ENCODE results near the gene RBFOX2. TPM values are rescaled to one million over a fixed set of nuclear protein-coding genes. Genes with fewer than 3 reads are reported as not detected.

RBFOX2 gene
- polyA plus RNA-seq, 2 of the 4 experiments (the other 2 are of a cell fraction), result 30.3 to 77.7 TPM

DNA sequence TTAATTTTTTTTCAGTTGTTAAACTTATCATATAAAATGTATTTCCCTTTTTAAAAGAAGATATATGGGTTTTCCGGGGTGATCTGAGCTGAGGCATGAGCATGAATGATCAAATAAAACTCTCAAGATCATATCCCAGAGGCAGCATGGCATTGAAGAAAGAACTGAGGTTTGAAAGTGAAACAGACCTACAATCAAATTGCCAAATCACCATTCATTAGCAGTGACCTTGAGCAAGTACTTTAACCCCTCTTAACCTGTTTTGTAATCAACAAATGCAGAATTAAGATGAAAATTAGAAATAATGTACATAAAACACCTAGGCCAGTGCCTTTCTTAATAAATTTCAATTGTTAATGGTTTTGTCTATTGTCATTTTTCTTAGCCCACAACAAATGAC, 116.0 kb downstream of the RBFOX2 start:
- ChIA-PET POLR2A (no interaction called here), CTCF (interaction anchor here (2.0 kb wide), 1 partner anchor 9 kb away, joined by 9 read pairs; no protein-coding TSS in a partner anchor)
- Histone ChIP-seq H3K27ac (no peak overlapping the region), H3K4me2 (0 out of 3 replicates have a peak overlapping the region, but pooled peaks have one; percentile 9), H3K4me3 (no peak overlapping the region), H3K4me1 (peaks cover 39% of the 10 kb centered on the region), H3K9me3 (no peaks in the 10 kb centered on the region)
- TF ChIP-seq, protein P1, sequence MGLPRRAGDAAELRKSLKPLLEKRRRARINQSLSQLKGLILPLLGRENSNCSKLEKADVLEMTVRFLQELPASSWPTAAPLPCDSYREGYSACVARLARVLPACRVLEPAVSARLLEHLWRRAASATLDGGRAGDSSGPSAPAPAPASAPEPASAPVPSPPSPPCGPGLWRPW (IDR thresholded peaks at IDR 0.05), result no peak
- no peak for TF ChIP-seq MYC (IDR thresholded peaks at IDR 0.05; ENCODE audit: borderline replicate concordance, low read length)
- TF ChIP-seq, protein P2, sequence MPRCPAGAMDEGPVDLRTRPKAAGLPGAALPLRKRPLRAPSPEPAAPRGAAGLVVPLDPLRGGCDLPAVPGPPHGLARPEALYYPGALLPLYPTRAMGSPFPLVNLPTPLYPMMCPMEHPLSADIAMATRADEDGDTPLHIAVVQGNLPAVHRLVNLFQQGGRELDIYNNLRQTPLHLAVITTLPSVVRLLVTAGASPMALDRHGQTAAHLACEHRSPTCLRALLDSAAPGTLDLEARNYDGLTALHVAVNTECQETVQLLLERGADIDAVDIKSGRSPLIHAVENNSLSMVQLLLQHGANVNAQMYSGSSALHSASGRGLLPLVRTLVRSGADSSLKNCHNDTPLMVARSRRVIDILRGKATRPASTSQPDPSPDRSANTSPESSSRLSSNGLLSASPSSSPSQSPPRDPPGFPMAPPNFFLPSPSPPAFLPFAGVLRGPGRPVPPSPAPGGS (IDR thresholded peaks at IDR 0.05), result no peak
- no peak for TF ChIP-seq HEYL (CRISPR knock-in tag; IDR thresholded peaks at IDR 0.05)
- TF ChIP-seq, protein P3, sequence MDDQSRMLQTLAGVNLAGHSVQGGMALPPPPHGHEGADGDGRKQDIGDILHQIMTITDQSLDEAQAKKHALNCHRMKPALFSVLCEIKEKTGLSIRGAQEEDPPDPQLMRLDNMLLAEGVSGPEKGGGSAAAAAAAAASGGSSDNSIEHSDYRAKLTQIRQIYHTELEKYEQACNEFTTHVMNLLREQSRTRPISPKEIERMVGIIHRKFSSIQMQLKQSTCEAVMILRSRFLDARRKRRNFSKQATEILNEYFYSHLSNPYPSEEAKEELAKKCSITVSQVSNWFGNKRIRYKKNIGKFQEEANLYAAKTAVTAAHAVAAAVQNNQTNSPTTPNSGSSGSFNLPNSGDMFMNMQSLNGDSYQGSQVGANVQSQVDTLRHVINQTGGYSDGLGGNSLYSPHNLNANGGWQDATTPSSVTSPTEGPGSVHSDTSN (IDR thresholded peaks at IDR 0.05), result no peak
- no peak for TF ChIP-seq RCOR1 (IDR thresholded peaks at IDR 0.05; ENCODE audit: low read depth, low read length)
- TF ChIP-seq, protein P4, sequence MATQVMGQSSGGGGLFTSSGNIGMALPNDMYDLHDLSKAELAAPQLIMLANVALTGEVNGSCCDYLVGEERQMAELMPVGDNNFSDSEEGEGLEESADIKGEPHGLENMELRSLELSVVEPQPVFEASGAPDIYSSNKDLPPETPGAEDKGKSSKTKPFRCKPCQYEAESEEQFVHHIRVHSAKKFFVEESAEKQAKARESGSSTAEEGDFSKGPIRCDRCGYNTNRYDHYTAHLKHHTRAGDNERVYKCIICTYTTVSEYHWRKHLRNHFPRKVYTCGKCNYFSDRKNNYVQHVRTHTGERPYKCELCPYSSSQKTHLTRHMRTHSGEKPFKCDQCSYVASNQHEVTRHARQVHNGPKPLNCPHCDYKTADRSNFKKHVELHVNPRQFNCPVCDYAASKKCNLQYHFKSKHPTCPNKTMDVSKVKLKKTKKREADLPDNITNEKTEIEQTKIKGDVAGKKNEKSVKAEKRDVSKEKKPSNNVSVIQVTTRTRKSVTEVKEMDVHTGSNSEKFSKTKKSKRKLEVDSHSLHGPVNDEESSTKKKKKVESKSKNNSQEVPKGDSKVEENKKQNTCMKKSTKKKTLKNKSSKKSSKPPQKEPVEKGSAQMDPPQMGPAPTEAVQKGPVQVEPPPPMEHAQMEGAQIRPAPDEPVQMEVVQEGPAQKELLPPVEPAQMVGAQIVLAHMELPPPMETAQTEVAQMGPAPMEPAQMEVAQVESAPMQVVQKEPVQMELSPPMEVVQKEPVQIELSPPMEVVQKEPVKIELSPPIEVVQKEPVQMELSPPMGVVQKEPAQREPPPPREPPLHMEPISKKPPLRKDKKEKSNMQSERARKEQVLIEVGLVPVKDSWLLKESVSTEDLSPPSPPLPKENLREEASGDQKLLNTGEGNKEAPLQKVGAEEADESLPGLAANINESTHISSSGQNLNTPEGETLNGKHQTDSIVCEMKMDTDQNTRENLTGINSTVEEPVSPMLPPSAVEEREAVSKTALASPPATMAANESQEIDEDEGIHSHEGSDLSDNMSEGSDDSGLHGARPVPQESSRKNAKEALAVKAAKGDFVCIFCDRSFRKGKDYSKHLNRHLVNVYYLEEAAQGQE (IDR thresholded peaks at IDR 0.05), result no peak
- no peak for TF ChIP-seq EHMT2 (IDR thresholded peaks at IDR 0.05; ENCODE audit: low read depth)
- no peak for TF ChIP-seq MAFK (IDR thresholded peaks at IDR 0.05; ENCODE audit: partially characterized antibody)
- no peak for TF ChIP-seq KDM5A (IDR thresholded peaks at IDR 0.05)
- TF ChIP-seq, protein P5, sequence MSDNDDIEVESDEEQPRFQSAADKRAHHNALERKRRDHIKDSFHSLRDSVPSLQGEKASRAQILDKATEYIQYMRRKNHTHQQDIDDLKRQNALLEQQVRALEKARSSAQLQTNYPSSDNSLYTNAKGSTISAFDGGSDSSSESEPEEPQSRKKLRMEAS (IDR thresholded peaks at IDR 0.05), result no peak
- no peak for TF ChIP-seq BHLHE40 (IDR thresholded peaks at IDR 0.05; ENCODE audit: low read depth, low read length)
- DNase-seq (ENCODE audit: low read depth in 1 of 2, low spot score in 1 of 2), result no peak
- FAIRE-seq, result no peak
- WGBS (ENCODE audit: missing lambda C conversion rate), result 88% methylated on average over 1 of the region's 1 CpG
- no peak for ATAC-seq

DNA sequence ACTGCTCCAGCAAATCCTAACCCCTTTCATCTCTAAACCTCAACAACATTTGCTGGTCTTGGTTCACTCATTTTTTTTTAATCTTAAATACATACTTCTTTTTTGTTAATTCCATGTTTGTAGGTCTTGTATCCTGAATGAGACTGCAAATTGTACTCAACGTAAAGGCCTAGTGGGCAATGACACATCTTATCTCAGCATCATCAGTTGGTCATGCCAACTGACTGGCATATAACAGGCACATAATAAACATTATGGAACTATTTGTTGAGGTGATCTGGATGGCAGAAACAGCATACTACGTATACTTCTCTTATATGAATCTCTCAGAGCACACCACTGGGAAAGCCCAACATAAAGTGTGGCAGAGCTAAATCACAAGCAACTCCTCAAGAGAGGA, 116.7 kb downstream of the RBFOX2 start:
- ATAC-seq, result no peak
- ChIA-PET POLR2A (no interaction called here), CTCF (interaction anchor here (1.0 to 2.0 kb wide), 2 partner anchors 10 to 155 kb away, joined by 5 to 9 read pairs; no protein-coding TSS in a partner anchor)
- no peak overlapping the region for H3K27ac ChIP-seq
- 86% methylated on average over 2 of the region's 2 CpGs for WGBS (ENCODE audit: missing lambda C conversion rate)
- no peak overlapping the region for H3K4me3 ChIP-seq
- H3K9me3 ChIP-seq, result no peaks in the 10 kb centered on the region
- no peak for FAIRE-seq
- peaks cover 39% of the 10 kb centered on the region for H3K4me1 ChIP-seq
- H3K4me2 ChIP-seq, result no peak overlapping the region
- TF ChIP-seq RAD21 (conservative IDR thresholded peaks at IDR 0.05 in 1 of 2, IDR thresholded peaks at IDR 0.05 in 1 of 2) (no peak), HOXB13 (CRISPR knock-in tag; IDR thresholded peaks at IDR 0.05; ENCODE audit: low read depth) (no peak), EP300 (IDR thresholded peaks at IDR 0.05) (no peak), FOSB (CRISPR knock-in tag; IDR thresholded peaks at IDR 0.05) (no peak), ZFP36 (IDR thresholded peaks at IDR 0.05; ENCODE audit: borderline replicate concordance, partially characterized antibody) (no peak), EHF (CRISPR knock-in tag; IDR thresholded peaks at IDR 0.05) (no peak), KDM1A (IDR thresholded peaks at IDR 0.05; ENCODE audit: low read depth) (no peak), SREBF2 (IDR thresholded peaks at IDR 0.05) (no peak), TP53 (CRISPR knock-in tag; IDR thresholded peaks at IDR 0.05) (no peak), POLR2AphosphoS2 (conservative IDR thresholded peaks at IDR 0.05; ENCODE audit: low read length) (no peak), CHD4 (IDR thresholded peaks at IDR 0.05; ENCODE audit: borderline replicate concordance) (no peak), RARB (CRISPR knock-in tag; IDR thresholded peaks at IDR 0.05) (no peak), HEYL (CRISPR knock-in tag; IDR thresholded peaks at IDR 0.05) (no peak), FOSL2 (IDR thresholded peaks at IDR 0.05) (no peak), FOSL2 (CRISPR knock-in tag; IDR thresholded peaks at IDR 0.05) (no peak)
- TF ChIP-seq, protein P6, sequence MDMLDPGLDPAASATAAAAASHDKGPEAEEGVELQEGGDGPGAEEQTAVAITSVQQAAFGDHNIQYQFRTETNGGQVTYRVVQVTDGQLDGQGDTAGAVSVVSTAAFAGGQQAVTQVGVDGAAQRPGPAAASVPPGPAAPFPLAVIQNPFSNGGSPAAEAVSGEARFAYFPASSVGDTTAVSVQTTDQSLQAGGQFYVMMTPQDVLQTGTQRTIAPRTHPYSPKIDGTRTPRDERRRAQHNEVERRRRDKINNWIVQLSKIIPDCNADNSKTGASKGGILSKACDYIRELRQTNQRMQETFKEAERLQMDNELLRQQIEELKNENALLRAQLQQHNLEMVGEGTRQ (IDR thresholded peaks at IDR 0.05), result no peak
- TF ChIP-seq, protein P2 (IDR thresholded peaks at IDR 0.05), result no peak
- TF ChIP-seq, protein P7, sequence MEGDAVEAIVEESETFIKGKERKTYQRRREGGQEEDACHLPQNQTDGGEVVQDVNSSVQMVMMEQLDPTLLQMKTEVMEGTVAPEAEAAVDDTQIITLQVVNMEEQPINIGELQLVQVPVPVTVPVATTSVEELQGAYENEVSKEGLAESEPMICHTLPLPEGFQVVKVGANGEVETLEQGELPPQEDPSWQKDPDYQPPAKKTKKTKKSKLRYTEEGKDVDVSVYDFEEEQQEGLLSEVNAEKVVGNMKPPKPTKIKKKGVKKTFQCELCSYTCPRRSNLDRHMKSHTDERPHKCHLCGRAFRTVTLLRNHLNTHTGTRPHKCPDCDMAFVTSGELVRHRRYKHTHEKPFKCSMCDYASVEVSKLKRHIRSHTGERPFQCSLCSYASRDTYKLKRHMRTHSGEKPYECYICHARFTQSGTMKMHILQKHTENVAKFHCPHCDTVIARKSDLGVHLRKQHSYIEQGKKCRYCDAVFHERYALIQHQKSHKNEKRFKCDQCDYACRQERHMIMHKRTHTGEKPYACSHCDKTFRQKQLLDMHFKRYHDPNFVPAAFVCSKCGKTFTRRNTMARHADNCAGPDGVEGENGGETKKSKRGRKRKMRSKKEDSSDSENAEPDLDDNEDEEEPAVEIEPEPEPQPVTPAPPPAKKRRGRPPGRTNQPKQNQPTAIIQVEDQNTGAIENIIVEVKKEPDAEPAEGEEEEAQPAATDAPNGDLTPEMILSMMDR (IDR thresholded peaks at IDR 0.05), result no peak
- no peak for DNase-seq (ENCODE audit: low read depth in 1 of 2, low spot score in 1 of 2)
